SK-N-SH (cell line): ENCODE results near the gene HOXA10. TPM values are rescaled to one million over a fixed set of nuclear protein-coding genes. Genes with fewer than 3 reads are reported as not detected.

ENCODE experiments used
- CTCF ChIA-PET: fragments of 300-600, 350-600 bp; formaldehyde crosslinking; extraction: SDS; loops from one replicate; lab custom pipeline; 2021; lab: Yijun Ruan, JAX
- POLR2A ChIA-PET: fragments of 350-600 bp; sonication (Branson Sonifier 250); formaldehyde crosslinking; extraction: SDS; loops from one replicate; lab custom pipeline; 2020; ENCODE audit warnings: antibody characterized with exemption, inconsistent platforms; lab: Yijun Ruan, JAX
- DNase-seq: peaks from one replicate; pipeline ENCODE4 v3.0.0; 2012
- H2AFZ ChIP-seq: fragments of 200-600 bp; sonication (generic); 2 replicates; pipeline ENCODE4 v1.8.1; 2016; ENCODE audit warnings: antibody characterized with exemption, mild to moderate bottlenecking, low read depth
- H3F3A ChIP-seq: fragments of 200-600 bp; sonication (generic); replicated peaks from 2 replicates; pipeline ENCODE3; 2016; ENCODE audit warnings: antibody characterized with exemption, mild to moderate bottlenecking; ENCODE audit not compliant: insufficient read depth
- H3K27ac ChIP-seq, 2 experiments: fragments of 200-500 bp in 1 of 2; fragments of 200-600 bp in 1 of 2; sonication (Bioruptor generic) in 1 of 2; sonication (generic), shearing (Covaris generic) in 1 of 2; 2 replicates each; pipeline versions ENCODE4 v1.5.1 to v1.6.1; 2014 to 2016; ENCODE audit warnings: low read depth in 2 of 2, inconsistent platforms in 1 of 2, low read length in 1 of 2, mild to moderate bottlenecking in 1 of 2, mixed read lengths in 1 of 2
- H3K27me3 ChIP-seq: fragments of 200-600 bp; sonication (generic), shearing (Covaris generic); 2 replicates; pipeline ENCODE4 v1.6.1; 2016; ENCODE audit warnings: mixed run types; ENCODE audit not compliant: insufficient read depth
- H3K36me3 ChIP-seq, 2 experiments: fragments of 200-500 bp in 1 of 2; fragments of 200-600 bp in 1 of 2; sonication (Bioruptor generic) in 1 of 2; sonication (generic) in 1 of 2; replicated peaks in 1 of 2; 2 replicates each; pipeline versions ENCODE3 to v1.5.1; 2014 to 2016; ENCODE audit warnings: low read length in 1 of 2, mild to moderate bottlenecking in 1 of 2; ENCODE audit not compliant: insufficient read depth in 2 of 2, control insufficient read depth in 1 of 2
- H3K4me1 ChIP-seq, 2 experiments: fragments of 200-500 bp in 1 of 2; fragments of 200-600 bp in 1 of 2; sonication (Bioruptor generic) in 1 of 2; sonication (generic), shearing (Covaris generic) in 1 of 2; 2 replicates each; pipeline versions ENCODE4 v1.5.1 to v1.6.1; 2014 to 2016; ENCODE audit warnings: low read depth in 1 of 2, low read length in 1 of 2, mixed run types in 1 of 2; ENCODE audit not compliant: insufficient read depth in 2 of 2, control insufficient read depth in 1 of 2
- H3K4me2 ChIP-seq: fragments of 200-600 bp; sonication (generic), shearing (Covaris generic); 2 replicates; pipeline ENCODE4 v1.6.1; 2017; ENCODE audit warnings: mixed run types
- H3K4me3 ChIP-seq, 2 experiments: fragments of 200-500 bp in 1 of 2; fragments of 200-600 bp in 1 of 2; sonication (Bioruptor generic) in 1 of 2; sonication (generic), shearing (Covaris generic) in 1 of 2; 2 replicates each; pipeline versions ENCODE4 v1.5.1 to v1.8.1; 2014 to 2016; ENCODE audit warnings: low read depth in 2 of 2, inconsistent platforms in 1 of 2, low read length in 1 of 2, mild to moderate bottlenecking in 1 of 2, mixed read lengths in 1 of 2, moderate library complexity in 1 of 2
- H3K79me2 ChIP-seq: fragments of 200-600 bp; sonication (generic); 2 replicates; pipeline ENCODE4 v1.8.1; 2017; ENCODE audit warnings: mild to moderate bottlenecking; ENCODE audit not compliant: insufficient read depth
- H3K9ac ChIP-seq: fragments of 200-600 bp; sonication (generic); 2 replicates; pipeline ENCODE4 v1.6.1; 2017; ENCODE audit warnings: mixed run types
- H3K9me2 ChIP-seq: fragments of 200-600 bp; sonication (generic); 2 replicates; pipeline ENCODE4 v1.6.1; 2017; ENCODE audit warnings: mixed run types
- H3K9me3 ChIP-seq: fragments of 200-600 bp; sonication (generic); 2 replicates; pipeline ENCODE4 v1.6.1; 2017; ENCODE audit warnings: mixed run types, mild to moderate bottlenecking, moderate library complexity
- H4K20me1 ChIP-seq: fragments of 200-600 bp; sonication (generic); 2 replicates; pipeline ENCODE4 v1.6.1; 2017; ENCODE audit warnings: mild to moderate bottlenecking, mixed run types; ENCODE audit not compliant: insufficient read depth
- EP300 ChIP-seq, 2 experiments: IDR thresholded peaks; 2 replicates each; pipeline versions ENCODE4 v1.4.0 to v1.6.1; 2012; ENCODE audit warnings: borderline replicate concordance in 1 of 2, low read depth in 1 of 2, low read length in 1 of 2
- FOXJ3 ChIP-seq: sonication (generic); formaldehyde crosslinking; IDR thresholded peaks from 2 replicates; pipeline ENCODE4 v1.5.1; 2020; ENCODE audit warnings: mild to moderate bottlenecking, missing genetic modification reagents
- GABPA ChIP-seq: IDR thresholded peaks from 2 replicates; pipeline ENCODE4 v1.4.0; 2012; ENCODE audit warnings: low read depth, mild to moderate bottlenecking
- GATA2 ChIP-seq: sonication (generic); formaldehyde crosslinking; IDR thresholded peaks from 2 replicates; pipeline ENCODE4 v1.5.0; 2020; ENCODE audit warnings: mild to moderate bottlenecking, missing genetic modification reagents
- IRF3 ChIP-seq: fragments of 150-350 bp; IDR thresholded peaks from 2 replicates; pipeline ENCODE4 v1.6.1; 2016; ENCODE audit warnings: mild to moderate bottlenecking, low read depth, low read length
- JUND ChIP-seq: IDR thresholded peaks from 2 replicates; pipeline ENCODE4 v1.4.0; 2012
- MEF2A ChIP-seq: IDR thresholded peaks from 2 replicates; pipeline ENCODE4 v1.4.0; 2012; ENCODE audit warnings: low read depth, borderline replicate concordance
- PBX3 ChIP-seq: IDR thresholded peaks from 2 replicates; pipeline ENCODE4; 2012
- POLR2AphosphoS5 ChIP-seq: IDR thresholded peaks from 2 replicates; pipeline ENCODE4 v1.6.1; 2012; ENCODE audit warnings: low read depth, low read length
- RAD21 ChIP-seq: IDR thresholded peaks from 2 replicates; pipeline ENCODE4 v1.6.1; 2012; ENCODE audit warnings: mild to moderate bottlenecking, low read length
- RCOR1 ChIP-seq: fragments of 150-350 bp; IDR thresholded peaks from 2 replicates; pipeline ENCODE4 v1.6.1; 2017; ENCODE audit warnings: antibody characterized with exemption, low read length
- RFX5 ChIP-seq: IDR thresholded peaks from 2 replicates; pipeline ENCODE4 v1.6.1; 2012; ENCODE audit warnings: mild to moderate bottlenecking, improper control_type of control experiment, low read length
- RXRA ChIP-seq: IDR thresholded peaks from 2 replicates; pipeline ENCODE4 v1.4.0; 2012; ENCODE audit warnings: low read depth, mild to moderate bottlenecking, borderline replicate concordance
- SIN3A ChIP-seq: IDR thresholded peaks from 2 replicates; pipeline ENCODE4 v1.6.1; 2012; ENCODE audit warnings: low read depth, mild to moderate bottlenecking, low read length, moderate library complexity, borderline replicate concordance
- SMC3 ChIP-seq: IDR thresholded peaks from 2 replicates; pipeline ENCODE4 v1.6.1; 2012; ENCODE audit warnings: low read depth, low read length, improper control_type of control experiment
- USF1 ChIP-seq: IDR thresholded peaks from 2 replicates; pipeline ENCODE4 v1.4.0; 2012; ENCODE audit warnings: low read depth, borderline replicate concordance
- USF2 ChIP-seq: fragments of 150-350 bp; IDR thresholded peaks from 2 replicates; pipeline ENCODE4 v1.6.1; 2017; ENCODE audit warnings: antibody characterized with exemption, low read length, low read depth, borderline replicate concordance
- YY1 ChIP-seq: IDR thresholded peaks from 2 replicates; pipeline ENCODE4 v1.4.0; 2012; ENCODE audit warnings: low read depth, mild to moderate bottlenecking
- WGBS: methylation state at CpG from one replicate; pipeline ENCODE4 v1.1.6; 2017; ENCODE audit warnings: low lambda C conversion rate; 5-methylcytosine and 5-hydroxymethylcytosine counted together
- polyA plus RNA-seq, 3 experiments: library from polyadenylated mRNA; depleted of rRNA; stranded (reverse); fragments of >200 nt; gene quantifications; 2 replicates each; pipeline ENCODE4 v1.2.3, GENCODE V29; 2012
- TF ChIP-seq, protein P1 (sequence below): IDR thresholded peaks from 2 replicates; pipeline ENCODE4 v1.4.0; 2012; ENCODE audit warnings: low read depth
- TF ChIP-seq, protein P2 (sequence below): IDR thresholded peaks from 2 replicates; pipeline ENCODE4 v1.4.0; 2012; ENCODE audit warnings: low read depth, borderline replicate concordance

HOXA10 gene
- polyA plus RNA-seq, 1 of the 3 experiments (the other 2 are of a cell fraction) = not detected

DNA sequence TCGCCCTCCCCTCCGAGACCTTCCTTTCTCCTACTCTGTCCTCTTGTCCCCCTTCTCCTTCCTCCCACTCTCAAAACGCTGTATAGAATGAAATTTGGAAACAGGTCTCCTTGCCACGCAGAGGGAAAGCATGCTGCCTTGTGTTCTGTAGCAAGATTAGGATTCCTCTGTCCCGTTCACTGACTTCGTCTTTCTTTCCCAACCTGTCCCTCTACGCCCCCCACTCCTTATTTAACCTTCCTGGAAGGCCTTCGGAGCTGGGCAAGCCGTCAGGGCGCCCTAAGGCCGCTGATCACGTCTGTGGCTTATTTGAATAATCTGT lies 10.1 kb downstream of the HOXA10 start:
- WGBS = 29% methylated on average over 12 of the region's 12 CpGs
- TF ChIP-seq USF1 = no peak
- no peak for TF ChIP-seq EP300 (IDR thresholded peaks at IDR 0.05; ENCODE audit: borderline replicate concordance in 1 of 2, low read depth in 1 of 2, low read length in 1 of 2)
- TF ChIP-seq MEF2A = no peak
- TF ChIP-seq RCOR1 = no peak
- TF ChIP-seq RAD21 = no peak
- TF ChIP-seq JUND = no peak
- TF ChIP-seq USF2 = no peak
- TF ChIP-seq IRF3 = no peak
- TF ChIP-seq POLR2AphosphoS5 = no peak
- TF ChIP-seq RXRA = no peak
- TF ChIP-seq, protein P1, sequence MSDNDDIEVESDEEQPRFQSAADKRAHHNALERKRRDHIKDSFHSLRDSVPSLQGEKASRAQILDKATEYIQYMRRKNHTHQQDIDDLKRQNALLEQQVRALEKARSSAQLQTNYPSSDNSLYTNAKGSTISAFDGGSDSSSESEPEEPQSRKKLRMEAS = no peak
- CTCF ChIA-PET = interaction anchor here (0.6 to 12.1 kb wide), 5 partner anchors 11 to 1349 kb away, joined by 3 to 270 read pairs (median 31); partner anchors contain the start of genes HOXA10, HOXA3, HOXA5 and HOXA6
- no peaks in the 10 kb centered on the region for H3K79me2 ChIP-seq
- H3K27me3 ChIP-seq = peaks cover 91% of the 10 kb centered on the region
- H3K4me2 ChIP-seq = no peak overlapping the region
- H3K36me3 ChIP-seq = no peaks in the 10 kb centered on the region
- H3K9ac ChIP-seq = no peak overlapping the region
- peaks cover 13% of the 10 kb centered on the region for H3F3A ChIP-seq
- DNase-seq = no peak
- peaks cover 5% of the 10 kb centered on the region for H4K20me1 ChIP-seq
- POLR2A ChIA-PET = no interaction called here
- no peaks in the 10 kb centered on the region for H3K9me2 ChIP-seq
- H3K27ac ChIP-seq = no peak overlapping the region
- no peaks in the 10 kb centered on the region for H3K9me3 ChIP-seq
- H3K4me1 ChIP-seq = peaks cover 0 to 8% of the 10 kb centered on the region in 2 experiments; a peak in 1 of 4 replicates
- H3K4me3 ChIP-seq = no peak overlapping the region
- H2AFZ ChIP-seq = no peak overlapping the region

DNA sequence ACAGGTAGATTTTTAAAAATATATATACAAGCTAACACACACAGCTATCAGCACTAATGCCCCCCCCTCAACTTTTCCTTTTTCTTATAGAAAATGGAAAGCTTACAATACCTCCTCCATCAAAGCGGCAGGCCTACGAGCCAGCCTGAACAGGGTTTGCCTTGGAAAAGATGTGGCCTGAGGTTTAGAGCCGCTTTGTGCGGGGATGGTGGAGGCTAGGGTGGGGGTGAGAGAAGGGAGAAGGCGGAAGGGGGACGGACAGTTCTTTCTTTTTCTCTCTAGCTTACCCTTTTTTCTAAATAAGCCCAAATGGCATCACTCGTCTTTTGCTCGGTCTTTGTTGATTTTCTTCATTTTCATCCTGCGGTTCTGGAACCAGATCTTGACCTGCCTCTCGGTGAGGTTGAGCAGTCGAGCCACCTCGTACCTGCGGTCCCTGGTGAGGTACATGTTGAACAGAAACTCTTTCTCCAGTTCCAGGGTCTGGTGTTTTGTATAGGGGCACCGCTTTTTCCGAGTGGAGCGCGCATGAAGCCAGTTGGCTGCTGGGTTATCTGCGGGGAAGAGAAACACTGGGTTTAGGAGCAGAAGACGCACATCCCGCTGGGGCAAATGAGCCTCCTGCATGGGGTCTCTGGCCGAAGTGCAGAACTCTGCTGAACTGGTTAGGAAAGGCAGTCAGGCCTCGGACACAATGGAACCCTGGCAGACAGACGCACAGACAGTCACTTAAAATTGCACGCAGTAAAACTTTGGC lies 10.7 kb downstream of the HOXA10 start:
- H3K9me2 ChIP-seq = no peaks in the 10 kb centered on the region
- H3K4me2 ChIP-seq = no peak overlapping the region
- peaks cover 0 to 8% of the 10 kb centered on the region in 2 experiments; a peak in 1 of 4 replicates for H3K4me1 ChIP-seq
- no peak overlapping the region for H3K9ac ChIP-seq
- peaks cover 91% of the 10 kb centered on the region for H3K27me3 ChIP-seq
- ChIA-PET CTCF (interaction anchor here (0.6 to 12.1 kb wide), 12 partner anchors 11 to 1349 kb away, joined by 3 to 270 read pairs (median 6); partner anchors contain the start of genes HOXA10, HOXA3, HOXA5 and HOXA6), POLR2A (no interaction called here)
- no peak overlapping the region for H3K4me3 ChIP-seq
- no peak overlapping the region for H2AFZ ChIP-seq
- no peak for DNase-seq
- no peaks in the 10 kb centered on the region for H3K36me3 ChIP-seq
- no peak overlapping the region for H3K27ac ChIP-seq
- no peaks in the 10 kb centered on the region for H3K79me2 ChIP-seq
- H4K20me1 ChIP-seq = peaks cover 3% of the 10 kb centered on the region
- WGBS = 39% methylated on average over 24 of the region's 24 CpGs
- H3F3A ChIP-seq = peaks cover 13% of the 10 kb centered on the region
- no peaks in the 10 kb centered on the region for H3K9me3 ChIP-seq
- TF ChIP-seq RFX5 = no peak
- no peak for TF ChIP-seq RAD21
- TF ChIP-seq, protein P2, sequence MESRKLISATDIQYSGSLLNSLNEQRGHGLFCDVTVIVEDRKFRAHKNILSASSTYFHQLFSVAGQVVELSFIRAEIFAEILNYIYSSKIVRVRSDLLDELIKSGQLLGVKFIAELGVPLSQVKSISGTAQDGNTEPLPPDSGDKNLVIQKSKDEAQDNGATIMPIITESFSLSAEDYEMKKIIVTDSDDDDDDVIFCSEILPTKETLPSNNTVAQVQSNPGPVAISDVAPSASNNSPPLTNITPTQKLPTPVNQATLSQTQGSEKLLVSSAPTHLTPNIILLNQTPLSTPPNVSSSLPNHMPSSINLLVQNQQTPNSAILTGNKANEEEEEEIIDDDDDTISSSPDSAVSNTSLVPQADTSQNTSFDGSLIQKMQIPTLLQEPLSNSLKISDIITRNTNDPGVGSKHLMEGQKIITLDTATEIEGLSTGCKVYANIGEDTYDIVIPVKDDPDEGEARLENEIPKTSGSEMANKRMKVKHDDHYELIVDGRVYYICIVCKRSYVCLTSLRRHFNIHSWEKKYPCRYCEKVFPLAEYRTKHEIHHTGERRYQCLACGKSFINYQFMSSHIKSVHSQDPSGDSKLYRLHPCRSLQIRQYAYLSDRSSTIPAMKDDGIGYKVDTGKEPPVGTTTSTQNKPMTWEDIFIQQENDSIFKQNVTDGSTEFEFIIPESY = no peak
- no peak for TF ChIP-seq FOXJ3 (CRISPR knock-in tag)
- TF ChIP-seq SIN3A = no peak
- TF ChIP-seq GABPA = no peak
- TF ChIP-seq PBX3 = no peak
- TF ChIP-seq USF1 = no peak
- TF ChIP-seq GATA2 (CRISPR knock-in tag) = no peak
- no peak for TF ChIP-seq YY1
- TF ChIP-seq SMC3 = no peak
